GM23248 (cell line): ENCODE results near the gene CTSW. TPM values are rescaled to one million over a fixed set of nuclear protein-coding genes. Genes with fewer than 3 reads are reported as not detected.
A peak's percentile ranks its signal among the peaks of the same experiment; 100 is the strongest.

Experiments used
- DNase-seq: peaks from one replicate; pipeline ENCODE4 v3.0.0-alpha.2; 2015
- H2AFZ ChIP-seq: fragments of 200-600 bp; sonication (generic); 2 replicates; pipeline ENCODE4 v1.6.1; 2016; ENCODE audit warnings: antibody characterized with exemption
- H3F3A ChIP-seq: fragments of 200-600 bp; sonication (generic); 2 replicates; pipeline ENCODE4 v1.6.1; 2016; ENCODE audit warnings: mild to moderate bottlenecking, antibody characterized with exemption, mixed run types; ENCODE audit not compliant: insufficient read depth
- H3K27ac ChIP-seq: fragments of 200-600 bp; sonication (generic); 2 replicates; pipeline ENCODE4 v1.5.1; 2016; ENCODE audit warnings: mild to moderate bottlenecking
- H3K27me3 ChIP-seq: fragments of 200-600 bp; sonication (generic); replicated peaks from 2 replicates; pipeline ENCODE4 v1.6.1; 2016; ENCODE audit warnings: mild to moderate bottlenecking; ENCODE audit not compliant: insufficient read depth
- H3K36me3 ChIP-seq: fragments of 200-600 bp; sonication (generic); 2 replicates; pipeline ENCODE4 v1.6.1; 2016; ENCODE audit warnings: low read depth, mild to moderate bottlenecking
- H3K4me1 ChIP-seq: fragments of 200-600 bp; sonication (generic); 2 replicates; pipeline ENCODE4 v1.6.1; 2016; ENCODE audit warnings: mild to moderate bottlenecking; ENCODE audit not compliant: insufficient read depth
- H3K4me2 ChIP-seq: fragments of 200-600 bp; sonication (generic); one replicate; pipeline ENCODE4 v1.6.1; 2016; ENCODE audit warnings: mild to moderate bottlenecking; ENCODE audit not compliant: unreplicated experiment
- H3K4me3 ChIP-seq: fragments of 200-600 bp; sonication (generic); 2 replicates; pipeline ENCODE4 v1.5.1; 2016; ENCODE audit warnings: mild to moderate bottlenecking
- H3K79me2 ChIP-seq: fragments of 200-600 bp; sonication (generic); 2 replicates; pipeline ENCODE4 v1.6.1; 2016; ENCODE audit warnings: mild to moderate bottlenecking; ENCODE audit not compliant: insufficient read depth
- H3K9ac ChIP-seq: fragments of 200-600 bp; sonication (generic); 2 replicates; pipeline ENCODE4 v1.6.1; 2016; ENCODE audit warnings: mild to moderate bottlenecking
- H3K9me2 ChIP-seq: fragments of 200-600 bp; sonication (generic); 2 replicates; pipeline ENCODE4 v1.6.1; 2016; ENCODE audit warnings: mixed run types, mild to moderate bottlenecking, moderate library complexity; ENCODE audit not compliant: insufficient read depth
- H3K9me3 ChIP-seq: fragments of 200-600 bp; sonication (generic); one replicate; pipeline ENCODE4 v1.6.1; 2017; ENCODE audit warnings: low read depth
- H4K20me1 ChIP-seq: fragments of 200-600 bp; sonication (generic); 2 replicates; pipeline ENCODE4 v1.6.0; 2016; ENCODE audit not compliant: insufficient read depth
- EZH2 ChIP-seq: fragments of 200-600 bp; sonication (generic); IDR thresholded peaks from 2 replicates; pipeline ENCODE4 v1.6.1; 2018; ENCODE audit warnings: antibody characterized with exemption, mild to moderate bottlenecking; ENCODE audit not compliant: insufficient read depth, poor library complexity, severe bottlenecking
- EZH2phosphoT487 ChIP-seq: fragments of 200-600 bp; sonication (generic); IDR thresholded peaks from 2 replicates; pipeline ENCODE4 v1.6.1; 2018; ENCODE audit warnings: antibody characterized with exemption, moderate library complexity, mild to moderate bottlenecking, low read depth; ENCODE audit not compliant: insufficient read depth
- WGBS, 2 experiments: methylation state at CpG; one replicate each; pipeline ENCODE4 v1.1.6; 2015 to 2017; ENCODE audit warnings: low lambda C conversion rate in 2 of 2, low coverage in 1 of 2; ENCODE audit errors: missing lambda C conversion rate in 2 of 2; 5-methylcytosine and 5-hydroxymethylcytosine counted together
- in situ Hi-C: fragments of 300-500 bp; cut with MboI; formaldehyde crosslinking; loops from 2 replicates; pipeline ENCODE4 v1.15.0; 2020
- polyA plus RNA-seq: library from polyadenylated mRNA; unstranded; fragments of >200 nt; fragmentation: Nextera tagmentation; extraction: Ambion mirVana; gene quantifications from 2 replicates; pipeline ENCODE4 v1.2.1, GENCODE V29; 2016
- total RNA-seq: library from RNA; depleted of rRNA; stranded (reverse); fragments of >200 nt; shearing (Covaris generic); gene quantifications from 2 replicates; pipeline ENCODE4 v1.2.3, GENCODE V29; 2014

The CTSW gene
- total and polyA plus RNA-seq, 2 experiments from 2014 or later: 0.23 to 1.1 TPM

DNA sequence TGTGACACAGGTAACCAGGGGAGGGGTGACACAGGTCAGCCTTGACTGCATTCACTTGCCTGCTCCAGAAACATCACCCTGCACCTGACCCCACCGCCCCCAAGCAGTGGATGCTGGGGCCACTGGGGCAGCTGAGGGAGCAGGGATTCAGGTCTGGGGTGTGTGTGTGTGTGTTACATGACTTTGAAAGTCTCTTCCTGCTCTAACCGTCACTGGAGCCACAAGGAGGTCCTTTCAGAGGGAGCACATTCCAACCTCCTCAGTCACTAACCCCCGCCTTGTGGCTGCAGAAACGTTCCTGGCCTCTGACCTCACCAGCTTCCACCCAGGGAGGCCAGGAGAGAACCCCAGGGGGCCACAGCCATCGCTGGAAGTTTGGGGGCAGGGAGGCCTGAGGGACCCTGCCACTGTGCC is 23.4 kb downstream of the CTSW start:
- Histone ChIP-seq H4K20me1 (no peaks in the 10 kb centered on the region), H2AFZ (no peak overlapping the region), H3K27me3 (no peaks in the 10 kb centered on the region), H3K4me3 (peak overlapping the region; percentile 36; the same call in 1 of the 2 replicates), H3F3A (peaks cover 44% of the 10 kb centered on the region), H3K27ac (peak overlapping the region; percentile 99), H3K79me2 (peaks cover 35% of the 10 kb centered on the region), H3K9me3 (no peaks in the 10 kb centered on the region), H3K36me3 (peaks cover 7% of the 10 kb centered on the region; the same call in 1 of the 2 replicates), H3K9ac (peak overlapping the region; percentile 70), H3K4me2 (peak overlapping the region; percentile 69), H3K4me1 (peaks cover 44% of the 10 kb centered on the region), H3K9me2 (no peaks in the 10 kb centered on the region)
- in situ Hi-C loops: no loop called here
- WGBS, 2 experiments: 0% methylated on average over 5 of the region's 5 CpGs
- peak; percentile 95 for DNase-seq
- TF ChIP-seq EZH2 (no peak), EZH2phosphoT487 (no peak)

DNA sequence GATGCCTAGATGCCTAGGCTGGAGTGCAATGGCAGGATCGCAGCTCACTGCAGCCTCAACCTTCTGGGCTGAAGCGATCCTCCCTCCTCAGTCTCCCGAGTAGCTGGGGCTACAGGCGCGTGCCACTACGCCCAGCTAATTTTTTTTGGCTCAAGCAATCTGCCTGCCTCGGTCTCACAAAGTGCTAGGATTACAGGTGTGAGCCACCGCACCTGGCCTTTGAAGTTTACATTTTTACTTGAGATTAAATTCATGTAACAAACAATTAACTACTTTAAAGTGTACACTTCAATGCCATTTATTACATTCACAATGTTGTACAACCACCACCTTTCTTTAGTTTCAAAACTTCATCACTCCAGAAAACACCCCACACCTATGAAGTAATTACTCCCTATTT is 24.1 kb downstream of the CTSW start:
- in situ Hi-C loops: no loop called here
- TF ChIP-seq EZH2 (no peak), EZH2phosphoT487 (no peak)
- Histone ChIP-seq H3K4me2 (peak overlapping the region; percentile 69), H3K9me3 (no peaks in the 10 kb centered on the region), H3K27ac (peak overlapping the region; percentile 99), H2AFZ (no peak overlapping the region), H3K9me2 (no peaks in the 10 kb centered on the region), H3F3A (peaks cover 38% of the 10 kb centered on the region), H3K36me3 (peaks cover under 1% of the 10 kb centered on the region; the same call in 1 of the 2 replicates), H3K4me1 (peaks cover 40% of the 10 kb centered on the region), H3K9ac (peak overlapping the region; percentile 70), H3K79me2 (peaks cover 28% of the 10 kb centered on the region), H3K4me3 (no peak overlapping the region), H4K20me1 (no peaks in the 10 kb centered on the region), H3K27me3 (no peaks in the 10 kb centered on the region)
- WGBS, 2 experiments: 74 to 79% methylated on average over 8 of the region's 8 CpGs
- no peak for DNase-seq

DNA sequence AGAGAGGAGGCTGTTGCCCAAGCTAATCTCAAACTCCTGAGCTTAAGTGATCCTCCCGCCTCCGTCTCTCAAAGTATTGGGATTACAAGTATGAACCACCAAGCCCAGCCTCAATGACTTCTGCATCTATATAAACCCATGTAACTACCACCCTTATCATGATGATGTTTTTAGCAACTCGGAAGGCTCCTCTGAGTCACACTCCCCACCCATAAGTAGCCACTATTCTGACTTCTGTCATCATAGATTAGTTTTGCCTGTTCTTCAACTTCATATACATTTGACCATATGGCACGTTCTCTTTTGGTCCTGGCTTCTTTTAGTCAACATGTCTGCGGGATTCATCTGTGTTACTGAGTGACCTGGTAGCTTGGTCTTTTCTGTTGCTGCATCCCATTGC is 27.0 kb downstream of the CTSW start:
- Histone ChIP-seq H3K9me2 (no peaks in the 10 kb centered on the region), H3K9me3 (no peaks in the 10 kb centered on the region), H2AFZ (no peak overlapping the region), H3K4me3 (no peak overlapping the region), H4K20me1 (no peaks in the 10 kb centered on the region), H3K4me2 (no peak overlapping the region), H3K4me1 (peaks cover 45% of the 10 kb centered on the region), H3K27ac (no peak overlapping the region), H3K27me3 (no peaks in the 10 kb centered on the region), H3K9ac (no peak overlapping the region), H3K79me2 (peaks cover 7% of the 10 kb centered on the region), H3K36me3 (no peaks in the 10 kb centered on the region), H3F3A (peaks cover 30% of the 10 kb centered on the region)
- WGBS, 2 experiments: 78 to 80% methylated on average over 5 of the region's 5 CpGs
- TF ChIP-seq EZH2phosphoT487 (no peak), EZH2 (no peak)
- peak; percentile 54 for DNase-seq
- in situ Hi-C loops: no loop called here

DNA sequence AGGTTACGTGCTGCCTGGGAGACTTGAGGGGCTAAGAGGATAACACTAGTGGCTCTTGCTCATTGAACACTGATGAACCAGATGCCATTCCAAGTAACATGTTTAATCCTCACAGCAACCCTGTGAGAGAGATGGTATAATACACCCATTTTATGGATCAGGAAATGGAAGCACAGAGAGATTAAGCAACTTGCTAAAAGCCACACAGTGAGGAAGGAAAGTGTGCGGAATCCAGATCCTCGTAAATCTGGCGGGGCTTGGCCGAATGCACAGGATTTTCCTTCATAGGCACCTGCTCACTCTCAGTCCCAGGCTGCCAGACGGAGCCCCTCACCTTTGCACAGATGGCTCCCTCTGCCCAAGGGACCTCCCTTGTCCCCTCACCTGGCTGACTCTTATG is 28.2 kb downstream of the CTSW start:
- peaks cover 45% of the 10 kb centered on the region for H3K4me1 ChIP-seq
- H3K9ac ChIP-seq: no peak overlapping the region
- H3K27me3 ChIP-seq: no peaks in the 10 kb centered on the region
- no peaks in the 10 kb centered on the region for H4K20me1 ChIP-seq
- no peaks in the 10 kb centered on the region for H3K36me3 ChIP-seq
- H3K4me2 ChIP-seq: no peak overlapping the region
- no peak overlapping the region for H3K4me3 ChIP-seq
- TF ChIP-seq EZH2phosphoT487 (no peak), EZH2 (no peak)
- H3K9me2 ChIP-seq: no peaks in the 10 kb centered on the region
- H3F3A ChIP-seq: peaks cover 30% of the 10 kb centered on the region
- WGBS, 2 experiments: 93 to 95% methylated on average over 6 of the region's 6 CpGs
- no peak overlapping the region for H2AFZ ChIP-seq
- DNase-seq: no peak
- no peaks in the 10 kb centered on the region for H3K9me3 ChIP-seq
- H3K27ac ChIP-seq: no peak overlapping the region
- no peaks in the 10 kb centered on the region; the same call in 1 of the 2 replicates for H3K79me2 ChIP-seq
- in situ Hi-C loops: no loop called here
